ENCODE measurements around the gene UNC79. TPM values are rescaled to one million over a fixed set of nuclear protein-coding genes. Genes with fewer than 3 reads are reported as not detected.

The UNC79 gene
- total and polyA plus RNA-seq, 7 experiments from 2014 or later, result 0.05 to 0.15 (median 0.08) TPM; not detected in 3

- no peak overlapping the region for H3K4me3 ChIP-seq (ENCODE audit: low read length)
- no peak overlapping the region for H3K4me3 Mint-ChIP-seq
- peaks cover 0 to 29% (median 4%) of the 10 kb centered on the region in 5 donors for H3K27me3 Mint-ChIP-seq
- H3K27ac Mint-ChIP-seq, result no peak overlapping the region
- ChIA-PET POLR2A (no interaction called here), CTCF (no interaction called here)
- no peaks in the 10 kb centered on the region for H3K27me3 ChIP-seq (ENCODE audit: control insufficient read depth in 2 of 2, insufficient read depth in 2 of 2, low read length in 2 of 2)
- DNase-seq, result no peak
- no peaks in the 10 kb centered on the region for H3K4me1 ChIP-seq (ENCODE audit: control insufficient read depth in 2 of 2, insufficient read depth in 2 of 2, low read length in 2 of 2)
- H3K4me1 Mint-ChIP-seq, result no peaks in the 10 kb centered on the region
- no peak for ATAC-seq
- no peaks in the 10 kb centered on the region for H3K36me3 ChIP-seq (ENCODE audit: control insufficient read depth in 2 of 3, insufficient read depth in 3 of 3, low read length in 3 of 3)
- H3K9me3 Mint-ChIP-seq, result peaks cover 0 to 1% (median 0%) of the 10 kb centered on the region in 11 donors
- intact Hi-C loops (cut with micrococcal nuclease), result no loop called here
- no peaks in the 10 kb centered on the region for H3K36me3 Mint-ChIP-seq
- no peak overlapping the region for H3K27ac ChIP-seq (ENCODE audit: low read depth, low read length)
- no peaks in the 10 kb centered on the region for H3K9me3 ChIP-seq (ENCODE audit: control insufficient read depth in 2 of 3, low read length in 3 of 3)
Measured at GRCh38 chr14:93712838-93713724, 282.3 kb downstream of the UNC79 start.

- no peaks in the 10 kb centered on the region for H3K9me3 ChIP-seq (ENCODE audit: control insufficient read depth in 2 of 3, low read length in 3 of 3)
- Mint-ChIP-seq H3K36me3 (no peaks in the 10 kb centered on the region), H3K4me1 (no peaks in the 10 kb centered on the region), H3K27ac (no peak overlapping the region), H3K4me3 (no peak overlapping the region), H3K27me3 (peaks cover 0 to 26% (median 4%) of the 10 kb centered on the region in 5 donors), H3K9me3 (peaks cover 0 to 1% (median 0%) of the 10 kb centered on the region in 11 donors)
- DNase-seq (no peak), ATAC-seq (no peak)
- ChIA-PET CTCF (no interaction called here), POLR2A (no interaction called here)
- no peaks in the 10 kb centered on the region for H3K27me3 ChIP-seq (ENCODE audit: control insufficient read depth in 2 of 2, insufficient read depth in 2 of 2, low read length in 2 of 2)
- no peaks in the 10 kb centered on the region for H3K36me3 ChIP-seq (ENCODE audit: control insufficient read depth in 2 of 3, insufficient read depth in 3 of 3, low read length in 3 of 3)
- no peak overlapping the region for H3K27ac ChIP-seq (ENCODE audit: low read depth, low read length)
- intact Hi-C loops (cut with micrococcal nuclease), result no loop called here
- no peaks in the 10 kb centered on the region for H3K4me1 ChIP-seq (ENCODE audit: control insufficient read depth in 2 of 2, insufficient read depth in 2 of 2, low read length in 2 of 2)
- no peak overlapping the region for H3K4me3 ChIP-seq (ENCODE audit: low read length)
Measured at GRCh38 chr14:93713726-93714405, 283.1 kb downstream of the UNC79 start.

- H3K27me3 ChIP-seq (ENCODE audit: control insufficient read depth in 2 of 2, insufficient read depth in 2 of 2, low read length in 2 of 2), result no peaks in the 10 kb centered on the region
- DNase-seq (no peak), ATAC-seq (no peak)
- H3K4me3 ChIP-seq (ENCODE audit: low read length), result no peak overlapping the region
- intact Hi-C loops (cut with micrococcal nuclease), result no loop called here
- H3K4me3 Mint-ChIP-seq, result no peak overlapping the region
- H3K36me3 Mint-ChIP-seq, result no peaks in the 10 kb centered on the region
- peaks cover 0 to 1% (median 0%) of the 10 kb centered on the region in 11 donors for H3K9me3 Mint-ChIP-seq
- H3K36me3 ChIP-seq (ENCODE audit: control insufficient read depth in 2 of 3, insufficient read depth in 3 of 3, low read length in 3 of 3), result no peaks in the 10 kb centered on the region
- ChIA-PET POLR2A (no interaction called here), CTCF (no interaction called here)
- no peak overlapping the region for H3K27ac ChIP-seq (ENCODE audit: low read depth, low read length)
- H3K9me3 ChIP-seq (ENCODE audit: control insufficient read depth in 2 of 3, low read length in 3 of 3), result no peaks in the 10 kb centered on the region
- no peaks in the 10 kb centered on the region for H3K4me1 ChIP-seq (ENCODE audit: control insufficient read depth in 2 of 2, insufficient read depth in 2 of 2, low read length in 2 of 2)
- H3K4me1 Mint-ChIP-seq, result no peaks in the 10 kb centered on the region
- peaks cover 0 to 23% (median 4%) of the 10 kb centered on the region in 5 donors for H3K27me3 Mint-ChIP-seq
- no peak overlapping the region for H3K27ac Mint-ChIP-seq
Measured at GRCh38 chr14:93714605-93715004, 283.9 kb downstream of the UNC79 start.

- Mint-ChIP-seq H3K27me3 (peaks cover 0 to 19% (median 4%) of the 10 kb centered on the region in 5 donors), H3K4me3 (no peak overlapping the region), H3K9me3 (peaks cover 0 to 1% (median 0%) of the 10 kb centered on the region in 11 donors), H3K4me1 (no peaks in the 10 kb centered on the region), H3K27ac (no peak overlapping the region), H3K36me3 (no peaks in the 10 kb centered on the region)
- H3K4me1 ChIP-seq (ENCODE audit: control insufficient read depth in 2 of 2, insufficient read depth in 2 of 2, low read length in 2 of 2), result no peaks in the 10 kb centered on the region
- H3K36me3 ChIP-seq (ENCODE audit: control insufficient read depth in 2 of 3, insufficient read depth in 3 of 3, low read length in 3 of 3), result no peaks in the 10 kb centered on the region
- ChIA-PET POLR2A (no interaction called here), CTCF (no interaction called here)
- H3K27me3 ChIP-seq (ENCODE audit: control insufficient read depth in 2 of 2, insufficient read depth in 2 of 2, low read length in 2 of 2), result no peaks in the 10 kb centered on the region
- H3K4me3 ChIP-seq (ENCODE audit: low read length), result no peak overlapping the region
- DNase-seq, result no peak
- H3K9me3 ChIP-seq (ENCODE audit: control insufficient read depth in 2 of 3, low read length in 3 of 3), result no peaks in the 10 kb centered on the region
- no peak for ATAC-seq
- intact Hi-C loops (cut with micrococcal nuclease), result no loop called here
- H3K27ac ChIP-seq (ENCODE audit: low read depth, low read length), result no peak overlapping the region
Measured at GRCh38 chr14:93715279-93715927, 284.7 kb downstream of the UNC79 start.

GRCh38 chr14:93716002-93716745 lies 285.4 kb downstream of the UNC79 start:
- Mint-ChIP-seq H3K9me3 (peaks cover 0 to 1% (median 0%) of the 10 kb centered on the region in 11 donors), H3K4me1 (no peaks in the 10 kb centered on the region), H3K27me3 (peaks cover 0 to 19% (median 4%) of the 10 kb centered on the region in 5 donors), H3K27ac (no peak overlapping the region), H3K4me3 (no peak overlapping the region), H3K36me3 (no peaks in the 10 kb centered on the region)
- no peak overlapping the region for H3K4me3 ChIP-seq (ENCODE audit: low read length)
- H3K27me3 ChIP-seq (ENCODE audit: control insufficient read depth in 2 of 2, insufficient read depth in 2 of 2, low read length in 2 of 2), result no peaks in the 10 kb centered on the region
- H3K9me3 ChIP-seq (ENCODE audit: control insufficient read depth in 2 of 3, low read length in 3 of 3), result no peaks in the 10 kb centered on the region
- intact Hi-C loops (cut with micrococcal nuclease), result no loop called here
- DNase-seq (no peak), ATAC-seq (no peak)
- CTCF ChIA-PET, result no interaction called here
- no peaks in the 10 kb centered on the region for H3K4me1 ChIP-seq (ENCODE audit: control insufficient read depth in 2 of 2, insufficient read depth in 2 of 2, low read length in 2 of 2)
- no peak overlapping the region for H3K27ac ChIP-seq (ENCODE audit: low read depth, low read length)
- POLR2A ChIA-PET, result no interaction called here
- no peaks in the 10 kb centered on the region for H3K36me3 ChIP-seq (ENCODE audit: control insufficient read depth in 2 of 3, insufficient read depth in 3 of 3, low read length in 3 of 3)

GRCh38 chr14:93716746-93717667 lies 286.3 kb downstream of the UNC79 start:
- ATAC-seq (no peak), DNase-seq (no peak)
- Mint-ChIP-seq H3K4me3 (no peak overlapping the region), H3K27me3 (peaks cover 0 to 19% (median 4%) of the 10 kb centered on the region in 5 donors), H3K4me1 (no peaks in the 10 kb centered on the region), H3K27ac (no peak overlapping the region), H3K9me3 (peaks cover 0 to 4% (median 0%) of the 10 kb centered on the region in 11 donors), H3K36me3 (no peaks in the 10 kb centered on the region)
- Histone ChIP-seq H3K36me3 (ENCODE audit: control insufficient read depth in 2 of 3, insufficient read depth in 3 of 3, low read length in 3 of 3) (no peaks in the 10 kb centered on the region), H3K27me3 (ENCODE audit: control insufficient read depth in 2 of 2, insufficient read depth in 2 of 2, low read length in 2 of 2) (no peaks in the 10 kb centered on the region), H3K27ac (ENCODE audit: low read depth, low read length) (no peak overlapping the region), H3K4me3 (ENCODE audit: low read length) (no peak overlapping the region), H3K4me1 (ENCODE audit: control insufficient read depth in 2 of 2, insufficient read depth in 2 of 2, low read length in 2 of 2) (no peaks in the 10 kb centered on the region), H3K9me3 (ENCODE audit: control insufficient read depth in 2 of 3, low read length in 3 of 3) (no peaks in the 10 kb centered on the region)
- CTCF ChIA-PET, result no interaction called here
- intact Hi-C loops (cut with micrococcal nuclease), result no loop called here
- POLR2A ChIA-PET, result no interaction called here
